Stimulated activated CD8-positive, alpha-beta memory T cell treated with anti-CD3 and anti-CD28 coated beads, Interleukin-4, amount 100 ng/mL, for 4 hours (primary cell): ENCODE data around the gene AKR7A3.
A peak's percentile ranks its signal among the peaks of the same experiment; 100 is the strongest.
"Not testable (repeated sequence)": the region's sequence is repeated elsewhere in the genome, so short reads cannot be mapped to it uniquely, and the experiment has no call there.

Source experiments
- DNase-seq, 2 donors: peaks; one replicate each; pipeline ENCODE4 v3.0.0-alpha.2; 2020; ENCODE audit warnings: low read depth in 2 of 2, low spot score in 1 of 2

The AKR7A3 gene

DNA sequence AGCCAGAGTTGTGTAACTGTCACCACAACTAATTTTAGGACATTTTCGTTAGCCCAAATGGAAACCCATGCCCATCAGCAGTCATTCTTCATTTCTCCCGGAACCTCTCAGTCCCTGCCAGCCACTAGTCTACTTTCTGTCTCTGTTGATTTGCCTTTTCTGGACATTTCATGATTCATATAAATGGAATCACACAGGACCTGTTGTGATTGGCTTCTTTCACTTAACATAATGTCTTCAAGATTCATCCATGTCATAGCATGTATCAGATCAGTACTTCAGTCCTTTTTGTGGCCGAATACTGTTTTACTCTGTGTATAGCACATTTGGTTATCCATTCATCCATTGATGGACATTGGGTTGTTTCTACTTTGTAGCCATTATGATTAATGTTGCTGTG lies 30.6 kb upstream of the AKR7A3 start:
- no peak for DNase-seq

DNA sequence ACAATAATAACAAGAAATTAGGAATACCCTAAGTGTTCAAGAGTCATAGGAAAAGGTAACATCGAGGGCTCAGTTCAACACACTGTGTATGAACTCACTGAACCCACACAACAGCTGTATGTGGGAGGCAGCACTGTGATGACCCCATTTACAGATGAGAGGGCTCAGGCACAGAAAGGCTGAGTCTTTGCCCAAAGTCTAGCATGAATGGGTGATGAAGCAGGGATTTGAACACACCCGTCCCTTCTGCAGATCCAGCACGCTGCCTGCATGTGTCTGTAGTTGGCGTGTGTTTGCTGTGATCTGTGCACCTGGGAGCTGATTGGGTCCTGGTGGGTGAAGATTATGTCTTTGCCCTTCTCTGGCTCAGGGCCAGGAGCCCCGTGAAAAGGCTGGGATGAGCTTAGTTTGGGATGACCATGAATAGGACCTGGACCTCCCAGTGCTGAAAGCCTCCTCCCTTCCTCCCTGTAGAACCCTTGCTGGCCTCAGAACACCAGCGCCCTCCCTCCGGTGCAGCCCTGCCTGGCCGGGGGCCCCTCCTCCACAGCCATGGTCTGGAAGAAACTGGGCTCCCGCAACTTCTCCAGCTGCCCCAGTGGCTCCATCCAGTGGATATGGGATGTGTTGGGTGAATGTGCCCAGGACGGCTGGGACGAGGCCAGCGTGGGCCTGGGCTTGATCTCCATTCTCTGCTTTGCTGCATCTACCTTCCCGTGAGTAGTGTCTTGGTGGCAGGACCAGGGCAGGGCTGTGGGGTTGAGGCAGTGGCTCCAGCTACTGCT lies 28.7 kb upstream of the AKR7A3 start:
- no peak for DNase-seq

DNA sequence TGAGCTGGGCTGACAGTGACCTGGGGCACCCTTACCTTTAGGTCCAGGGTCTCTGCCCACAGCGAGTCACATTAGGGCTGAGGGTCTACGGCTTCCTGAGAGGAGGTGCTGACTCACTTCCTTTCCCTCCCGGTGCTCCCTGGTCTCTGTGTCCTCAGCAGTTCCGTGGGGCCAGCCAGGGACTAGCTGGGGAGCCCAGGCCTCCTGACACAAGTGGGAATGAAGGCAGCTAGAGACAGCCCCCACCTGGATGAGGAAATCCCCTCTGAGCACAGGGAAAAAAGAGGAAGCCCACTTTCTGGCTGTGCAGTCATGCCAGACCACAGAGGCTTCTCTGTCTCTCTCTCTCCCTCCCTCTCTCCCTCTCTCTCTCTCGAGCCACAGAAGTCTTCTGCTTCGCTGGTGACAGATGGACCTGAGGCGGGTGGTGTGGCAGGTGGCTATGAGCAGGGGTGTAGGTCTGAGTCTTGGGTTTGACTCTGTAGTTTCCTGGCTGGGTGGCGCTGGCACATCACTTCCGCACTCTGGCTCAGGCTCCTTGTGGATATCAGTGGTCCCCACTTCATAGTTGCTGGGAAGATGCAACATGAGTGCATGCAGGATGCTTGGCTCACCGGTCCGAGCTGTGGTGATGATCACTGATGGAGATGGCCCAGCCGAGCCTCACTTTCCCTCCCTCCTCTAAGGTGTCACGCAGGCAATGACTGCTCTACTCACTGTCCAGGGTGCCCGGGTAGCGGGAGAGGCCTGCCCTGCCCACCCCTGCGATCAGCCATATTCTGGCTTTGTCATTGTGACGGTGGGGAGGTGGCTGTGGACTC lies 27.0 kb upstream of the AKR7A3 start:
- DNase-seq = no peak

DNA sequence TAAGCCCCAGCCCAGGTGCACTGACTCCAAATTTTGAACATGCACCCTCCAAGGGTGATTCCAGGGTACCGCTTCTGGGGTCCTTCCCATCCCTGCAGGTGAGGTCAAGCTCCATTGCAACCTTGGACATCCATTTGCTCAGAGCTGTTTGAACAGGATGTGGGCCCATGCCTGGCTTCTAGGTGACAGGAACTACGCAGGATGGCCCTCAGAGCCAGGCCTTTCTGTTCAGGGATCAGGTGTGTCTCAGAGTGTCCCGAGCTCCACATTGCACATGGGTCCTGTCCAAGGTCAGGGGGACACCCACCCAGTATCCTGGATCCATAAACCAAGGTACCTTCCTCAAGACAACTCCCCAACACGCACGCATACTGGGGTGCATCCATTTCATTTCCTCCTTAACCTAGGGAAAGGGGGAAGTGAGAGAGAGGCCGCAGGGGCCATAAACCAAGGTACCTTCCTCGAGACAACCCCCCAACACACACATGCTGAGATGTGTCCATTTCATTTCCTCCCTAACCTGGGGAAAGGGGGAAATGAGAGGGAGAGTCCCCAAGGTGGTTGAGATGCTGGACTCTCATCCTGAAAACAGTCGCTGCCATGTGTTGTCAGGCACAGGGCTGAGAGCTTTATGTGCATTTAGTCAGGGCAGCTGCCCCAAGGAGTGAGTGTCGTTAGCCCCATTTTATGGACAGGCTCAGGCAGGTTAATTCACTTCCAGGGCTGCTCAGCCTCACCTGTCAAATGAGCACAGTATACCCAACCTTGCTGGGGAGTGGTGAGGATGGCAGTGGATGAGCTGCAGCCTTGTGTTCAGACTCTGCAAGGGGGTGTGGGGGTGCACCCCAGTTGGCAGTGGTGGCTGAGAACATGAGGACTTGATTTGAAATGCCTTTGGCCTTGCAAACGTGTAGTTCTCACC lies 25.7 kb upstream of the AKR7A3 start:
- no peak for DNase-seq

DNA sequence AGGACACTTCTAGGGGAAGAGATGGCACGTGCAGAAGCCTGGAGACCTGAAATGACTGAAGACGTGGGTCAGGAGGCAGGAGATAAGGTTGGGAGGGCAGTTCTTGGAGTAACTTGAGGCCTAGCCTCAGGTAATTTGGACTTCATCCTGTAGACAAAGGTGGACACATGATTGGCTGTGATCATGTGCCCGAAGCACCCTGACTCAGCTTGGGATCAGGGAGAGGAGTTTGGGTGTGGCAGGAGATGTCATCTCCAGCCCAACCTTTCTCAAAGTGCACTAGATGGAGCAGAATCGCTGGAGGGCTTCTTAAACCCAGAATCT lies 25.0 kb upstream of the AKR7A3 start:
- DNase-seq = no peak

DNA sequence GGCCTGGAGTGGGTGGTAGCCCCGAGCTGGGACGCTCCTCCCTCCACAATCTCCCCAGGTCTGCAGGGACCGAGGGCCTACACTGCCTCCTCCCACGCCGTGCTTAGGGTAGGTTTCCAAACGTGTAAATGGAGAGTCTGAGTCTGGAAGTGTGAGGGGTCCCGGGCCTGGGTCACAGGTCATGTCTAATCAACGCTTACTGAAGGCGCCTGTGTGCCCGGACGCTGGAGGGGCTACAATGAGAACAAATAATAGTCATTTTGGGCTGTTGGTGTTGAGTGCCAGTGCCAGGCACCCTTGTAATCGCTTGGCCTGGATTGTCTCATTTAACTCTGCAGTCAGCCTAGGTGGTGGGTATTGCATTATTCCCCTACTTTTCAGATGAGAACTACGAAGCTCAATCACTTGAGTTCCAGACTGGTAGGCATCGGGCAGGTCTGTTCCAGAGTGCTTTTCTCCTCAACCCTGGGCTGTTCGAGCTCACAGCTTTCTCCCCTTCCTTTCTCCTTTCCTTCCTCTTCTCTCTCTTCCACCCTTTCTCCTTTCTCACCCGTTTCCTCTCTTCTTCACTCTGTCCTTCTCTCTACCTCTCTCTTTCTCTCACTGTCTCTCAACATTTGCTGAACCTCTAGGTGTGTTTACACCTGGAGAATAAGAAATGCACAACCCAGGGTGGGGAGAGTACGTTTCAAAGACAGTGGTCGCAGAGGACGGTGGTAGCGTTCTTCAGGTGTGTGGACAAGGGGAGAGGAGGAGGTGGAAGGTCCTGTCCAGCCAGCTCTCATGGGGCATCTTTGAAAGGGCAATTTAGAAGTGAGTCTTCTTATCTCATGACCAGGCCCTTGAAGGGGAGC lies 24.4 kb upstream of the AKR7A3 start:
- no peak for DNase-seq

DNA sequence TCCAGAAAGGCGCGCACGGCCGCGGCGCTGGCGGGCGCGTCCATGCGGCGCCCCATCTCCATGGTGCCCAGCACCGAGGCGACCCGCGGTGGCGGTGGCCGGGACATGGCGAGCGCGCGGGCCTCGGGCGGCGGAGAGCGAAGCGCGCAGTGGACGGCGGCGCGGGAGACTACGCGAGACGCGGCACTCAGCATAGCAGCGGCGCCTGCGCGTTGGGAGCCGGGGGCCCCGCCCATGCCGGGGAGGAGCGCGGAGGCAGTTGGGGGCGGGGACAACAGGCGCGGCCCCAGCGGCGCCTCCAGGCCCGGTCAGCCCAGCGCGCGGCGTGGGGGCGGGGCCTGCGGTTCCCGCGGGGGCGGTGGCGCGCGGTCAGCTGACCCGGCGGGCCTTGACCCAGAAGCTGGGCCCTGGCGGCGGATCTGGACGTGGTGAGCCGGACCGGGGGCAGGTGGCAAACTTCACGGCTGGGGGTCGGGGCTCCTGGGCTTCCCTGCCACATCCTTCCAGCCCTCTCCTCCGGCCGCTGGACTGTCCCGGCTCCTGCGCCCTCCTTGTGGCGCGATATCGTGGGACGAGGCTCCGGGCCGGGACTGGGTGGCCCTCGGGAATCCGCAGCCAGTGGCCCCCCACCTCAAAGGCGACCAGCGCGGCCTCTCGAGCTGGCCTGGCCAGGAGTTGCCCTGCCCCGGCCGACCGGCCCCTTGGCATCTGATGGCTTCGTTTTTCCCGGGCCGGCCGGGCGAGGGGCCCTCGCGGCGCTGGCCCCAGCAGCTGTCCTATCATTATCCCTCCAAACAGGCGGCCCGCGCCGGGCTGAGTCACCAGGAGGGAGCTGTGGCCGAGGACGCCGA lies 23.6 kb upstream of the AKR7A3 start, which contains the start of the genes AKR7A2 and SLC66A1:
Gene AKR7A2 (minus strand): TSS at position 214 of the 851 bp plus-strand sequence. CDS start 20 bp downstream, at position 194.
Gene SLC66A1 (plus strand): TSS at position 396 of the 851 bp plus-strand sequence. CDS start 5,352 bp downstream, outside the sequence.
- DNase-seq = peak; percentile 65 to 77

DNA sequence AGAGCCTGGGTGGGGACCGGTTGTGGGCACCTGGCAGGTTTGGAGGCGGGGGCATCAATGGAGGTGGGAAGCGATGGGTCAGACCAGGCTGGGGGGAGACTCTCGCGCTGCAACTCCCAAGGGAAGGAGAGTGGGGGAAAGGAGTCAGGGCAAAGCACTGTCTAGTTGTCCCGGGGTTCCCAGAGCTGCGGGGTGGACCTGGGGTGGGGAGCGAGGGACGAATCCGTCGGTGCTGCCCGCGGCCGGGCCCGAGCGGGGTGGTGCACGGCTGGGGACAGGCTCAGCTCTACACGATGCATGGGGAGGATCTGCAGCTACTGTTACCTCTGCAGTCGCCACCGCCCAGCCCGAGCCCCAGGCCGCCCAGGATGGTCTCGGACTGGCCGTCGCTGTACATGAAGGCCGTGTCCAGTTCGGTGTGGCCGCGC lies 22.9 kb upstream of the AKR7A3 start:
- no peak for DNase-seq

DNA sequence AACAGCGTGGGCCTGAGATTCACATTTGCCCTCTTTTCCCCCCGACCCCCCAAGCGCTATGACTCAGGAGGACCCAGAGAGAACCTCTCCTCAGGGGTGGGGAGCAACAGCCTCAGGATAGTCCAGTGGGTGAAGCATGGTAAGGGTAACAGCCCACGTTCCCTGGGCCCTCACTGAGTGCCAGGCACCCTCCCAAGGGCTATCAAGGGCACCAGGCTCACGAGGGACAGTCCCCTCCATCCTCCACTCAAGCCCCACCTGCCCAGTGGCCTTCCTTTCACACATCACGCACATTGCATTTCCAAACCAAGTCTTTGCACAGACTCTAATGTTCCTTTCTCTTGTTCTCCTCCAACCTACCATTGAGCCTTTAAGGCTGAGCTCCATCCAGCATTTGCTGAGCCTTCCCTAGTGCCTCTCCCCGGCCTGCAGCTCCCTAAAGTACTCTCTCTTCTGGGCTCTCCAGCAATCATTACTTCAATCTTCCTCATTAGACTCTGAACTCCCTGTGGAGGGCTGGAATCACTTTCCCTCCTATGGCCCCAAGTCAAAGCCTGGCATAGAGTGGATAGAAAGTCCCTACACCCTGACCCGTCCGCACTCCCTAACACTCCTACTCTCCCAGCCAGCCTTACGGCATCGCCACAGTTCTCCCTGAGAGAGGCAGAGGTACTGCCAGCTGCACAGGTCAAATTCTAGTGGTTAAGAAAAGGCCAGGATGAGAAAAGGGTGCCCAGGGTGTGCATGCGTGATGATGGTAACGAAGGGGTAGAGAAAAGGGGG lies 22.3 kb upstream of the AKR7A3 start:
- DNase-seq = no peak

DNA sequence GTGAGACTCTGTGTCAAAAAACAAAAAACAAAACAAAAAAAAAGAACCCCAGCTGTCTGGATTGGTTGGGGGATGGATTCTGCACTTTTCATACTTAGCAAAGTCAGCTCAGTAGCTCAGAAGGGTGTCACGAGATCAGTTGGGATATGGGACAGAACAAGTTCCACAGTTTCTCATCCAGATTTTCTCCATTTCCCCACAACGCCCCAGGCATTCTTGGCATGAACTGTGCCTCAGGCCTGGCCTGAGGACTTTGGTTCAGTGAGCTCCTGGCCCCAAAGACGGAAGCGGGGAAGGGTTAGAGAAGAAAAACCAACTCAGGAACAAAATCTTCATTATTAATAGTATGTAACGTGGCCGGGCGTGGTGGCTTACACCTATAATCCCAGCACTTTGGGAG lies 21.5 kb upstream of the AKR7A3 start:
- DNase-seq = no peak

DNA sequence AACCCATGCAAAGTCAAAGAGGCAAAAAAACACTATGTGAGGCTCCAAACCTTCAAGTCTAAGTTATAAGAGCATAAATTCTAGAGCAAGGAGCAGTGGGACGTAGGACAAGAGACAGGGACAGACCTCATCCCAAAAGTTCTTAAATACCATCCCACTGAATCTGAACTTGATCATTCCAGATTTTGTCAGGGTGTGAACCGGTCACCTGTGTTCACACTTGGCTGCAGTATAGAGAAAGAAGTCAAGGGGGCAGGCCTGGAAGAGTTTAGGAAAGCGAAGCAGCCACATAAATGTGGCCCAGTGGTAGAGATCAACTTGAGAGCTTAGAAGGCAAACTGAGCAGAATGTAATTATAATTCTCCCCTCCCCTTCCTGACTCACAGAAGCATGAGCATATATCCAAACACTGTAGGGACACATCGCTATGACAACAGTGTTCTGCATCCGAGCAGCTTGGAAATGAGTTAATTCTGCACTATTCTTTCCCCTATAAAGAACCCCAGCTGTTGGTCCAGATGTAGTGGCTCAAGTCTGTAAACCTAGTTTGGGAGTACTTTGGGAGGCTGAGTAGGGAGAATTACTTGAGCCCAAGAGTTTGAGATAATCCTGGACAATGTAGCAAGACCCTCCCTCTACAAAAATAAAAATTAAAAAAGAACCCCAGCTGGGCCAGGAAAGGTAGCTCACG lies 20.7 kb upstream of the AKR7A3 start:
- no peak for DNase-seq

DNA sequence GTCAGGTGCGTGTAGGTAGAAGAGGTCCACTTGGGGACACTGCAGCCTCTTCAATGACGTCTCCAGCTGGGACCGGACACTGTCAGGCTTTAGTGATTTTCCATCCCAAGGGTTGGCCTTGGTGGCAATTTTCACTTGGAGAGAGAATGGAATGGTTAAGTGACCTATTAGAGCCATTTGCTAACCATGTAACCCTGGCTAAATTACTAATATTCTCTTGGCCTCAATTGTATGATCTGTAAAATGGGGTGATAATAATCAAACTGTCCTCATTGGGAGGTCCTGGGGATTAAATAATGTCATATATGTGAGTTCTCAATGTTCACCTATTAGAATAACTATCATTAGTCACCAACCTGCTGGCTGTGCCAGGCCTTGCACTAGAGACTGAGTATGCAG lies 19.9 kb upstream of the AKR7A3 start:
- DNase-seq = no peak

DNA sequence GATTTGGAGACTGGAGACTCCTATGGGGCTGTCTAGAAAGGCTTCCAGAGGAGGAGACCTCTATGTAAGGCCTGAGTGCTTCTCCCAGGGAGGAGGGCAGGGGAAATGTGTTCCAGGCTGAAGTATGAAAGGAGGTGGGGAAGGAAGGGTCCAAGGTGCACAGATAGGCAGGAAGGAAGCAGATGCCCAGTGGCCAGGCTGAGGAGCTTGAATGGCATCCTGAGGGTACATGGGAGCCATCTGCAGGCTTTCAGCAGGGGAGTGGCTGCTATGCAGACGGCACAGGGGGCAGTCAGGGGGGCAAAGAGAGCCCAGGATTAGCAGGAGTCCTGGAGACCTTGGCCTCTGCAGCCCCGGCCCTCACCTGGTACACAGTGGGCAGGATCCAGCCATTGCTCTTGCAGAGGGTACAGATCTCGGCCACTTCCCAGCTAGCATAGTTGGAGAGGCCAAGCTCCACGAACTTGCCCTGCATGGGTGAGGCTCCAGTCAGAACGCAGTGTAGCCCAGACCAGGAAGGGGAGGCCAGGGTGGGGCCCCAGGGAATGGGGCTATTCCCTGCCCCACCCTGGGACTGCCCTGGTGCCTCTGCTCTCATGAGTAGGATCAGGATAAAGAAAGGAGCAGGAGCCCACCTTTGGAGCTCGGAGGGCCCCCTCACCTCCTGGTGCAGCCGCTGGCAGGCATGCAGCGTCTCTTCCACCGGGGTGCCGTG lies 19.4 kb upstream of the AKR7A3 start:
- no peak for DNase-seq

DNA sequence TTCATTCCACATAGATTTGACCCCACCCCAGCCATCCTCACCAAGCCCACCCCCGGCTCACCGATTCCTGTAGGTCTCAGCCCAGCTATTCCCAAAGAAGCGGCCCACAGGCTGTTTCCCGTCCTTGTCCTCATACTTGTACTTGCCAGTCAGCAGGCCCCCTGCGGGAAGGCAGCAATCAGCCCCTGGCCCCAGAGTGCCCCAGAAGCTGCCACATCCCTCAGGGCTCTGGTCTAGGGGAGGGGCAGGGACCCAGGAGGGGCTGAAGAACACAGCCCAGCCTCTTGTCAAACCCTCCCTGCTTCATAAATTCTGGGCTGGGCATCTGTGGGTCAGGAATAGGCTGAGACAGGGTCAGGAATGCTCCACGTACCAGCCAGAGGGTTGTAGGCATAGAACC lies 18.4 kb upstream of the AKR7A3 start:
- no peak for DNase-seq

DNA sequence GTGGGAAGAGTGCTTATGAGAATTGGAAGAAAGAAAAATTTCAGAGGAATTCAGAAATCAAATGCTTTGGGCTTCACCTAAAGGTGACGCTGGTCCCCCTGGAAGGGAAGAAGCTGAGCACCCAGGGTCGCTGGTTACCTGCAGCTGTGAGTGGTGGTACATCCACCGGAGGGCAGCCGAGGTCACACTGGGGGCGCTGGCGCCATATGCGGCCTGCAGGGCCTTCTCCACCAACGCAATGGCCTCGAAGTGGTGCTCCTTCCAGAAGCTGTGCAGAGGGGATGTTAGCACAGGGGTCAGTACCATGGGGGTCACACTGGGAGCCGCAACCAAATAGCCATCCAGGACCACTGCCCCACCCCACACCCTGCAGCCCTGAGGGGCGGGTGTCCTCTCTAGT lies 17.3 kb upstream of the AKR7A3 start:
- DNase-seq = no peak

DNA sequence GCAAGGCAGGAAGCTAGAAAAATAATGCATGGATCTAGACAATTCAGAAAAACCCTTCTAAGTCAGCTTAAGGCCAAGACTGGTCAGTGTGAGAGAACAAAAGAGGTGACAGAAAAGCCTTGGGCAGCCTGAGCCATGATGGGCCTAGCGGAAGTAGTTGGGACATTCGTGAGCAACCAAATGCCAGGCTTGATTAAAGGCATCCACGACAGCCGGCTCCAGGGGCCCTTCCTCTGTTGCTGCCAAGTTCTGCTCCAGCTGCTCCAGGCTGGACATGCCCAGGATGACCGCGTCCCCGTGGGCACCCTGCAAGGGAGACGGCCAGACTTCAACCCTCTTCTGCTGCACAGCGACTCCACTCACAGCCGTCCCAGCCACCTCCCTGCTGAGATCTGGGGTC lies 15.5 kb upstream of the AKR7A3 start:
- not testable (repeated sequence) for DNase-seq

DNA sequence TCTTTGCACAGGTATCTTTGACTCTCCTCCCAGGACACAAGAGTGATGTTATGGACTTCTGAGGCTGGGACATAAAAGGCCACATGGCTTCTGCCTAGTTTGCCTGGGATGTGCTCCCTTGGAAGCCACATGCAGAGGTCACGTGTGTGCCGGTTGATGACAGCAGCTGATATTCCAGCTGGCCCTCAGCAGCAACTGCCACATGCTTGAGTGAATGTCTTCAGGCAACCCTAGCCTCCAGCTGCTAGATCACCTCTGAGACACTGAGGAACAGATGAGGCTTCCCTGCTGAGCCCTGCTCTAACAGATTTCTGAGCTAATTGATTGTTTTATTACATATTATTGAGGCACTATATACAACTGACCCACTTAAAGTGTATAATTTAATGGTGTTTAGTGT lies 11.6 kb upstream of the AKR7A3 start:
- no peak for DNase-seq
